Loucy (cell line): ENCODE data around the gene CD207.

Experiments used
- H2AFZ ChIP-seq: fragments of 200-600 bp; sonication (generic); 2 replicates; pipeline ENCODE4 v1.6.0; 2016; ENCODE audit warnings: antibody characterized with exemption, mild to moderate bottlenecking, low read length, moderate library complexity
- H3F3A ChIP-seq: fragments of 200-600 bp; 2 replicates; pipeline ENCODE4 v1.6.0; 2016; ENCODE audit warnings: antibody characterized with exemption, low read depth, mild to moderate bottlenecking
- H3K27me3 ChIP-seq: fragments of 200-600 bp; sonication (generic); 2 replicates; pipeline ENCODE4 v1.6.1; 2014; ENCODE audit warnings: low read length, mild to moderate bottlenecking; ENCODE audit not compliant: insufficient read depth, poor library complexity, severe bottlenecking
- H3K36me3 ChIP-seq: fragments of 200-600 bp; sonication (generic); 2 replicates; pipeline ENCODE4 v1.6.1; 2016; ENCODE audit warnings: low read length; ENCODE audit not compliant: insufficient read depth
- H3K4me1 ChIP-seq: fragments of 200-600 bp; sonication (generic); 2 replicates; pipeline ENCODE4 v1.5.1; 2014; ENCODE audit warnings: low read length, mild to moderate bottlenecking; ENCODE audit not compliant: insufficient read depth, poor library complexity, severe bottlenecking
- H3K4me2 ChIP-seq: fragments of 200-600 bp; sonication (generic); 2 replicates; pipeline ENCODE4 v1.6.0; 2014; ENCODE audit warnings: antibody characterized with exemption, low read length, low read depth, mild to moderate bottlenecking; ENCODE audit not compliant: poor library complexity, severe bottlenecking
- H3K4me3 ChIP-seq: fragments of 200-600 bp; sonication (generic); 2 replicates; pipeline ENCODE4 v1.5.1; 2014; ENCODE audit warnings: low read length, mild to moderate bottlenecking, mixed read lengths; ENCODE audit not compliant: poor library complexity, severe bottlenecking
- H3K79me2 ChIP-seq: fragments of 200-600 bp; sonication (generic); 2 replicates; pipeline ENCODE4 v1.6.1; 2014; ENCODE audit warnings: low read length; ENCODE audit not compliant: insufficient read depth
- H3K9ac ChIP-seq: fragments of 200-600 bp; sonication (generic); 2 replicates; pipeline ENCODE4 v1.6.0; 2014; ENCODE audit warnings: mild to moderate bottlenecking, low read depth, low read length, moderate library complexity; ENCODE audit not compliant: poor library complexity, severe bottlenecking
- H3K9me2 ChIP-seq: fragments of 200-600 bp; sonication (generic); replicated peaks from 2 replicates; pipeline ENCODE4 v1.6.1; 2016; ENCODE audit warnings: low read depth, low read length, mixed read lengths
- H3K9me3 ChIP-seq: fragments of 200-600 bp; sonication (generic); 2 replicates; pipeline ENCODE4 v1.6.1; 2014; ENCODE audit warnings: mild to moderate bottlenecking, antibody characterized with exemption, low read length, low read depth; ENCODE audit not compliant: insufficient read depth
- H4K20me1 ChIP-seq: fragments of 200-600 bp; sonication (generic); 2 replicates; pipeline ENCODE4 v1.6.0; 2014; ENCODE audit warnings: antibody characterized with exemption, low read length, mild to moderate bottlenecking; ENCODE audit not compliant: insufficient read depth, poor library complexity, severe bottlenecking
- EZH2phosphoT487 ChIP-seq: fragments of 200-600 bp; IDR thresholded peaks from 2 replicates; pipeline ENCODE4 v1.6.1; 2018; ENCODE audit warnings: antibody characterized with exemption, mild to moderate bottlenecking, moderate library complexity, borderline replicate concordance
- TF ChIP-seq, protein P1 (sequence below): fragments of 200-600 bp; sonication (generic); conservative IDR thresholded peaks from 2 replicates; pipeline ENCODE4 v1.5.1; 2014; ENCODE audit warnings: mild to moderate bottlenecking, antibody characterized with exemption, low read length

The CD207 gene

DNA sequence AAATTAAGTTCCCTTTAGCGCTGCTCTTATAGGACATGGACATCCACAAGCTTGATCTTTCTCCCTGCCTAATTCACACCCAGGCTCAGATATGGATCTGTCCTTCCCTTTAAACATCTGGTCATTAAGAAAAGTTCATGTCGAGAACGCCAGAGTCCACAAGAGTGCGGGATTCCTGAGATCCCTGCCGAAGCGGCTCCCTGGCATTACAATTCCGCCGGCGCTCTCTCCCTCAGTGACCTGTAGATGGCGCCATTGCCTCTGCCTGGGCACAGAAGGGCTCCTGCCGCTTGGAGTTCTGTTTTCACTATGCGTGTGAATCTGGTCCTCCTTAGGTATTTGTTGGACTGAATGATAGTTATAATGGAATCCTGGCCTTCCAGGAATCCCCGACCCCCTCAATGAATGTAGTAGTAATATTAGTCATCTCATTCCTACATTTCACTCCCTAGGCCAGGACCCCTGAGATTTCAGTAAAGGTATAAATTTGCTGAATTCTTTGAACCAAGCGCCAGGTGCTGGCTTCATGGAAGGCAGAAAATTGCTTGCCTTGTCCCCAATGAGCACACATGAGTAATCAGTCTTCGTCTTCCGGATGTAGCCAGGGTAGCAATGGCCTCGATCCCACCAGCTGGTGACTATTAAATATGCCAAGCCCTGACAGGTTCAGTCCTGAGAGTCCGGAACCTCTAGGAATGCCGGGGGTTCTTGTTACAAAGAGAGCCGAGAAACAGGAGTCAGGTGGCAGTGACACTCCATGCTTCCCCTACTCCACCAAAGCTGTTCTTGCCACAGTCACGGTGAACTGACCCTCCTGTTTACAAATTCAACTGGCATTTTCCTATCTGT, 26.4 kb upstream of the CD207 start:
- Histone ChIP-seq H4K20me1 (no peaks in the 10 kb centered on the region), H2AFZ (no peak overlapping the region), H3K27me3 (no peaks in the 10 kb centered on the region), H3K9ac (no peak overlapping the region), H3K79me2 (no peaks in the 10 kb centered on the region), H3K4me2 (no peak overlapping the region), H3K9me2 (no peaks in the 10 kb centered on the region), H3K9me3 (no peaks in the 10 kb centered on the region), H3K4me3 (no peak overlapping the region), H3F3A (no peaks in the 10 kb centered on the region), H3K4me1 (no peaks in the 10 kb centered on the region), H3K36me3 (no peaks in the 10 kb centered on the region)
- no peak for TF ChIP-seq EZH2phosphoT487
- TF ChIP-seq, protein P1, sequence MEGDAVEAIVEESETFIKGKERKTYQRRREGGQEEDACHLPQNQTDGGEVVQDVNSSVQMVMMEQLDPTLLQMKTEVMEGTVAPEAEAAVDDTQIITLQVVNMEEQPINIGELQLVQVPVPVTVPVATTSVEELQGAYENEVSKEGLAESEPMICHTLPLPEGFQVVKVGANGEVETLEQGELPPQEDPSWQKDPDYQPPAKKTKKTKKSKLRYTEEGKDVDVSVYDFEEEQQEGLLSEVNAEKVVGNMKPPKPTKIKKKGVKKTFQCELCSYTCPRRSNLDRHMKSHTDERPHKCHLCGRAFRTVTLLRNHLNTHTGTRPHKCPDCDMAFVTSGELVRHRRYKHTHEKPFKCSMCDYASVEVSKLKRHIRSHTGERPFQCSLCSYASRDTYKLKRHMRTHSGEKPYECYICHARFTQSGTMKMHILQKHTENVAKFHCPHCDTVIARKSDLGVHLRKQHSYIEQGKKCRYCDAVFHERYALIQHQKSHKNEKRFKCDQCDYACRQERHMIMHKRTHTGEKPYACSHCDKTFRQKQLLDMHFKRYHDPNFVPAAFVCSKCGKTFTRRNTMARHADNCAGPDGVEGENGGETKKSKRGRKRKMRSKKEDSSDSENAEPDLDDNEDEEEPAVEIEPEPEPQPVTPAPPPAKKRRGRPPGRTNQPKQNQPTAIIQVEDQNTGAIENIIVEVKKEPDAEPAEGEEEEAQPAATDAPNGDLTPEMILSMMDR, result peak; percentile 97

DNA sequence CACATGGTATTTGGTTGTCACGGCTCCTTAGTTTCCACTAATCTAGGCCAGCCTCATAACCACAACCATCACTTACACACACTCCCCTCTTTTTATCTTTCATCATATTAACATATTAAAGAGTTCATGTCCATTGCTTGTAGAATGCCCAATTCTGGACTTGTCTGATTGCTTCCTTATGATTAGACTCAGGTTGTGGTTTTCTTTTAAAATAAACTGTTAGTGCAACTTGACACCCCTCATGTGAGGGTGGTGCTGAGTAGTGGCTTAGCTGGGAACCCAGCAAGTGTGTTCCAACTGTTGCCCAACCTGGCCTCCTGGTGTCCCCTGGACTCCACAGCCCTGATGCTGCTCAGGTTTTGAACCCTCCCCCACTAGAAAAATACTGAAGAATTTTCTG, 20.1 kb upstream of the CD207 start:
- peak overlapping the region; percentile 22 for H3K4me2 ChIP-seq
- H3K9me3 ChIP-seq, result no peaks in the 10 kb centered on the region
- H3K27me3 ChIP-seq, result no peaks in the 10 kb centered on the region
- no peaks in the 10 kb centered on the region for H3K9me2 ChIP-seq
- no peaks in the 10 kb centered on the region for H4K20me1 ChIP-seq
- TF ChIP-seq EZH2phosphoT487, result peak; percentile 81
- TF ChIP-seq, protein P1, result no peak
- no peaks in the 10 kb centered on the region for H3K79me2 ChIP-seq
- no peaks in the 10 kb centered on the region for H3K36me3 ChIP-seq
- peaks cover 42% of the 10 kb centered on the region for H3K4me1 ChIP-seq
- no peak overlapping the region for H2AFZ ChIP-seq
- H3K9ac ChIP-seq, result no peak overlapping the region
- no peaks in the 10 kb centered on the region; the same call in 1 of the 2 replicates for H3F3A ChIP-seq
- peak overlapping the region; percentile 5 for H3K4me3 ChIP-seq

DNA sequence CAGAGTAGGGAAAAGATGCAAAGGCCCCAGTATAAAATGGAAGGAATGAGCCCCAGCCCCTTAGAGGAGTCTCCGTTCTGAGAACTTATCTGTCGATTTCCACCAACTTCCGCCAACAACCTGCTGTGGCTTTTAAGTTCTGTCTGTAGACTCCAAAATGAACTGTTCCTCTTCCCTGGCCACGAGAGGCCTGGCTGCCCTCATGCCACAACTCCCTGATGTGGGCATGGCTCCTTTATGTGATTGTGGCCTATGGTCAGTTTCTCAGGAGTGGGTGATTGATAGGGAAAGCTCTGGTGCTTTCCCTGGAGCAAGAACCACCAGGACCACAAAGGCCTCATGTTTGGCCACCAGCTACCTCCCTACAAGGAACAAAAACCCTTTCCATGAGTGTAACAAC, 18.8 kb upstream of the CD207 start:
- no peak overlapping the region for H3K9ac ChIP-seq
- no peaks in the 10 kb centered on the region for H3K27me3 ChIP-seq
- H2AFZ ChIP-seq, result no peak overlapping the region
- H3K36me3 ChIP-seq, result no peaks in the 10 kb centered on the region
- no peak overlapping the region for H3K4me2 ChIP-seq
- no peaks in the 10 kb centered on the region for H3K9me3 ChIP-seq
- H3K9me2 ChIP-seq, result no peaks in the 10 kb centered on the region
- TF ChIP-seq, protein P1, result no peak
- no peak for TF ChIP-seq EZH2phosphoT487
- H3K79me2 ChIP-seq, result no peaks in the 10 kb centered on the region
- no peaks in the 10 kb centered on the region for H4K20me1 ChIP-seq
- peaks cover 48% of the 10 kb centered on the region for H3K4me1 ChIP-seq
- no peaks in the 10 kb centered on the region; the same call in 1 of the 2 replicates for H3F3A ChIP-seq
- H3K4me3 ChIP-seq, result no peak overlapping the region
